AG10803 (cell line): ENCODE results near the gene TMEM18.
A peak's percentile ranks its signal among the peaks of the same experiment; 100 is the strongest.
"Not testable (repeated sequence)": the region's sequence is repeated elsewhere in the genome, so short reads cannot be mapped to it uniquely, and the experiment has no call there.

ENCODE experiments used
- DNase-seq: peaks from one replicate; pipeline ENCODE4 v3.0.0; 2010; ENCODE audit warnings: low read depth
- H3K4me3 ChIP-seq: 2 replicates; pipeline ENCODE4 v1.5.1; 2011; ENCODE audit warnings: mild to moderate bottlenecking, low read length, control low read depth
- TF ChIP-seq, protein P1 (sequence below): conservative IDR thresholded peaks from 2 replicates; pipeline ENCODE4 v1.5.1; 2011; ENCODE audit warnings: mild to moderate bottlenecking, low read length, control low read depth, inconsistent platforms

Gene TMEM18

GRCh38 chr2:688504-689076 lies 11.4 kb upstream of the TMEM18 start:
- no peak for DNase-seq
- TF ChIP-seq, protein P1, sequence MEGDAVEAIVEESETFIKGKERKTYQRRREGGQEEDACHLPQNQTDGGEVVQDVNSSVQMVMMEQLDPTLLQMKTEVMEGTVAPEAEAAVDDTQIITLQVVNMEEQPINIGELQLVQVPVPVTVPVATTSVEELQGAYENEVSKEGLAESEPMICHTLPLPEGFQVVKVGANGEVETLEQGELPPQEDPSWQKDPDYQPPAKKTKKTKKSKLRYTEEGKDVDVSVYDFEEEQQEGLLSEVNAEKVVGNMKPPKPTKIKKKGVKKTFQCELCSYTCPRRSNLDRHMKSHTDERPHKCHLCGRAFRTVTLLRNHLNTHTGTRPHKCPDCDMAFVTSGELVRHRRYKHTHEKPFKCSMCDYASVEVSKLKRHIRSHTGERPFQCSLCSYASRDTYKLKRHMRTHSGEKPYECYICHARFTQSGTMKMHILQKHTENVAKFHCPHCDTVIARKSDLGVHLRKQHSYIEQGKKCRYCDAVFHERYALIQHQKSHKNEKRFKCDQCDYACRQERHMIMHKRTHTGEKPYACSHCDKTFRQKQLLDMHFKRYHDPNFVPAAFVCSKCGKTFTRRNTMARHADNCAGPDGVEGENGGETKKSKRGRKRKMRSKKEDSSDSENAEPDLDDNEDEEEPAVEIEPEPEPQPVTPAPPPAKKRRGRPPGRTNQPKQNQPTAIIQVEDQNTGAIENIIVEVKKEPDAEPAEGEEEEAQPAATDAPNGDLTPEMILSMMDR, result no peak
- no peak overlapping the region for H3K4me3 ChIP-seq

DNA sequence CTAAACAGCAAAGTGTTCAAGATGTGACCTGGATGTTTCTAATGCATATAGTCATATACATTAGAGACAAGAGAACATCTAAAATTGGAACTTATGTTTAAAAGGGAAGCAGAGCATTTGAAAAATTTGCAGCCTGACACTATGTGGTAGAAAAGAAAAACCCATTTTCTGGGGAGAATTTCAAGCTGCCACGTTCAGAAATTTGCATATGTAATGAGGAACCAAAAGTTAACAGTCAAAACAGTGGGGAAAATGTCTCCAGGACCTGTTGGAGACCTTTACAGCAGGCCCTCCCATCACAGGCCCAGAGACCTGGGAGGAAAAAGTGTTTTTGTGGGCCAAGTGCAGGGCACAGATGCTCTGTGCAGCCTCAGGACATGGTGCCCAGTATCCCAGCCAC lies 8.2 kb upstream of the TMEM18 start:
- H3K4me3 ChIP-seq, result no peak overlapping the region
- no peak for DNase-seq
- TF ChIP-seq, protein P1, result no peak

- not testable (repeated sequence) for H3K4me3 ChIP-seq, DNase-seq
These were observed 7.7 kb upstream of the TMEM18 start for GRCh38 chr2:684913-685312.

DNA sequence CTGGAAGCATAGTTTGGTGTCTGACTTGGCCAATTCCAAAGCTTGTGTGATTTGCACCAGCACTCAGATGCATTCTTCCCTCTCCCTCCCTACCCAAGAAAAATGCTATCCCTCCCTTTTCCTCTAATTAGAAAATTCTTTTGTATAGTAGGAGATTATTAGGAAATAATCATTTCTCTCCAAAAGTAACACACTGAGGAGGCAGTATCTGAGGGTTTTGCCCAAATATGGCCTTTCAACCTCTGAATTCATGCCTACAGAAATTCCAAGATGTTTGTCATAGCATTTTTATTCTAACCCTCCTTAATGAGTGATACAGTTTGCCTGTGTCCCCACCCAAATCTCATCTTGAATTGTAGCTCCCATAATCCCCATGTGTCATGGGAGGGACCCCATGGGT lies 5.0 kb upstream of the TMEM18 start:
- peak; percentile 34 for DNase-seq
- H3K4me3 ChIP-seq, result no peak overlapping the region
- TF ChIP-seq, protein P1, result no peak

GRCh38 chr2:681312-681711 lies 4.1 kb upstream of the TMEM18 start:
- DNase-seq, result no peak
- H3K4me3 ChIP-seq, result no peak overlapping the region
- TF ChIP-seq, protein P1, result no peak

DNA sequence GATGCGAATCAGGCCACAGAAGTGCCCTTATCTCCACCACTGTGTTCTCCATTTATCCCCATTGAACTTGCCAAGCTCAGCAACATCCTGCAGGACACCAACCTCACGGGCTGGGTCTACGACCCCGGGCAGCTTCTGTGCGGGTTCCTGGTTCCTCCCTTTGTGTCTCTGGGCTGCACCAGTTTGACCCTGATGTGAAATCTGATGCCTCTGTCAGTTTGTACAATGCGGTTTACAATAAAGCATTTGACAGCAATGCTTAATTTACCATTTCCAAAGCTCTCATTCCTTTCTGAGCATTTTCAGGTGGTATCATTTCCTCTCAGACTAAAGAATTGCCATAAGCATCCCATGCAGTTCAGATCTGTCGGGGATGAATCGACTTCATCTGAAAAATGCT lies 3.3 kb upstream of the TMEM18 start:
- no peak overlapping the region for H3K4me3 ChIP-seq
- DNase-seq, result no peak
- TF ChIP-seq, protein P1, result no peak

GRCh38 chr2:678964-679363 lies 1.8 kb upstream of the TMEM18 start:
- no peak for DNase-seq
- TF ChIP-seq, protein P1, result no peak
- no peak overlapping the region for H3K4me3 ChIP-seq
